ENCODE results near the gene TPT1.
"Not testable (repeated sequence)": the region's sequence is repeated elsewhere in the genome, so short reads cannot be mapped to it uniquely, and the experiment has no call there.

Gene TPT1

GRCh38 chr13:45299194-45299593, 41.8 kb downstream of the TPT1 start:
- no peak for DNase-seq

GRCh38 chr13:45298550-45298949, 42.4 kb downstream of the TPT1 start:
- DNase-seq = not testable (repeated sequence)

GRCh38 chr13:45298206-45298505, 42.8 kb downstream of the TPT1 start:
- DNase-seq = no peak

- DNase-seq = no peak
Measured at GRCh38 chr13:45297456-45298205, 43.4 kb downstream of the TPT1 start.

GRCh38 chr13:45296259-45296658, 44.7 kb downstream of the TPT1 start:
- no peak for DNase-seq

- DNase-seq = no peak
Measured at GRCh38 chr13:45295536-45295935, 45.4 kb downstream of the TPT1 start.

- no peak for DNase-seq
Measured at GRCh38 chr13:45292176-45292575, 48.8 kb downstream of the TPT1 start.

- DNase-seq = no peak
Measured at GRCh38 chr13:45289936-45290563, 50.9 kb downstream of the TPT1 start.

Measured in GOT3 (cell line).